ENCODE measurements around the gene NREP. TPM values are rescaled to one million over a fixed set of nuclear protein-coding genes. Genes with fewer than 3 reads are reported as not detected.
"Not testable (repeated sequence)": the region's sequence is repeated elsewhere in the genome, so short reads cannot be mapped to it uniquely, and the experiment has no call there.

NREP gene
- polyA plus RNA-seq, 4 donors, result 771 to 984 (median 919) TPM

DNA sequence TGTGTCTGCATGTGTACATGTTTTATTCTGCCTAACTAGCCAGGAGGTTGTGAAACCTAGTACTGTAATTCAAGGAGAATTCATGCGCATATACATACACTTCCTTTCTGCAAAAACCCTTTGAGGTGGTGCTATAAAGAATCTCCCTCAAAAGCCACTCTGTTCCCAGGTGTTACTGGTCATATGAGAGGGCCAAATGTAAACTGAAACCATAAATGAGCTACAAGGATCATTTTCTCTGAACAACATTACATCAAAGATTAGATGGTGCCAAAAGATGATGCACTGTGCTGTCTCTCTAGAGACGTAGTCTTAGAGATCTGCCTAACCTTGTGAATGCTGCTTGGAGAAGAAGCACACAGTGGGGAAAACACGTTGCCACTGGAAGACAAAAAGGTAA lies 15.7 kb downstream of the NREP start:
- DNase-seq (ENCODE audit: low read depth in 4 of 4, low spot score in 3 of 4), result no peak

DNA sequence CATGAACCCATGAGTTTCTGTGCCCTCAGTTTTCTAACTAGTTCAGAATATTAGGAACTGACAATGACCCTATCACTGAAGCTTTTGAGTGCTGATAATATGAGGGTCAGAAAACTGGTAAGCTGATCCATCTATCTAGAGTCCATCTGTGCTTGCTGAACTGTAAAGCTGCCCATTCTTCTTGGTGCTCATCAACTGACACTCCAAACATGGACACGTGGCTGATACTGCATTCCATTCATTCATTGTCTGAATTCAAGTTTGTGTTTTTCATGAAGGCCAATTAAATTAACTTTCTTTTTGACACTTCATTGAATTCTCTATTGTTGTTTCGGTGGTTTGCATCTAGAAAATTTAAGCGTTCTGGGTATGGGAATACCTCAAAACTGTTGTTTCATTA lies 17.6 kb downstream of the NREP start:
- DNase-seq (ENCODE audit: low read depth in 4 of 4, low spot score in 3 of 4), result no peak

DNA sequence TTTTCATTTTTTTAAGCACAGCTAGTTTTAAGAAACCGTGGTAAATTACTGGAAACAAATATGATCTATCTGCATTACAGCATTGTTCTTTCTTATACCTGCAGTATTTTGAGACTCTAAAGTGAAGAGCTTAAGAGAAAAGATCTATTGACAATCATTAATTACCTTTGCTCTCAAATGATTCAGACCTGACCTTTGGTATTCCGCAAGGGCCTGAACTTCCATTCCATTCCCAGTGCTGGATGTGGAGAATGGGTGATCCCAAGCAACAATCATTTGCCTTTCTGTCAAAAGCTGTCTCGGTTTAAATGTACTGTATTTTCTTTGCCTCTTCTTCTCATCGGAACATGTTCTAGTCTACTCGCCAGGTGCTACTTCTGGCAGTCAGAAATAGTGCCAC lies 18.9 kb downstream of the NREP start:
- no peak for DNase-seq (ENCODE audit: low read depth in 4 of 4, low spot score in 3 of 4)

DNA sequence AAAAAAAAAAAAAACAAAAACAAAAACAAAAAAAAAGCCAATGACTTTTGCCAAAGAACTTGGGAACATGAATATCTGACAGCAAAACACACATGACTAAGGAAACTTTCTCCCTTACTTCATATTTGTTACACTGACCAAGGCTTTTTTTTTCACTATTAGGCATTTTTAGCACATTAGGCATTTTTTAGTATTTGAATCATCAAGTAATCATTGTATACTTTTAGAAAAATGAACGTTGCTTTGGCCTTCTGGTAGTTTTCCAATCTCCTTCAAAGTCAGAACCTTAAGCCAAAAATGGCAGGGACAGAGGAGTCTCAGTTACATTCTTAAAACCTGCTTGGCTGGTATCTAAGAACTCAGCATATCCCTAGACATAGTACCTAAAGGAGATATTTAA lies 19.3 kb downstream of the NREP start:
- no peak for DNase-seq (ENCODE audit: low read depth in 4 of 4, low spot score in 3 of 4)

DNA sequence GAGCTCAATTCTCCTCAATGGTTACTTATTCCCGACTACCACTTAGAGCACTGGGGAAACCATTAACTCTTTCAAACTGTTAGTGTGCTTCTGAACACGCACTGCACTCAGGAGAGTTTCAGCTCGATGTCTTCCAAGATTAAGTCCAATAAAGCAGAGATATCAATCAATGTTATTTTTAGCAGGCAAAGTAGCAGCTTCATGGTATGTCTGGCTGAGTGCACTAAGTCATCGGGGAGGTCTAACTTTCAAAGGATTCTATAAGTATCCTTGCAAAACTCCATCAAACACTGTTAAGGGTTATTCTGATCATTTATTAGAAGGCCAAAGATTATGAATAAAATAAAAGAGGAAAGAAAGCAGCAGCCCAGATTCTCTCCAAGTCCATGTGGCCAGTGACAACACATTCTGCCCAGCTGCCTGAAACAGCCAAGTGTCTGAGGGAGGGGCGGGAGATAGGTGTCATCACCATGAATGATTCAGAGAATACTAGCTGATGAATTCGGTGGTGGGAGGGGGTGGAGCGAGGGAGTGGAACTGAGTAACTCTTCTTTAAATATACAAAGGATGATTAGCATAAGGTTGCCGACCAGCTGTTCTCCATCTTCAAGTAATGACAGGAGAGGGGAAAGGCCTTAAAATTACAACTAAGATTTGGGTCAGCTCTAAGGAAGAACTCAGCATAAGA lies 21.3 kb downstream of the NREP start:
- DNase-seq (ENCODE audit: low read depth in 4 of 4, low spot score in 3 of 4), result no peak

DNA sequence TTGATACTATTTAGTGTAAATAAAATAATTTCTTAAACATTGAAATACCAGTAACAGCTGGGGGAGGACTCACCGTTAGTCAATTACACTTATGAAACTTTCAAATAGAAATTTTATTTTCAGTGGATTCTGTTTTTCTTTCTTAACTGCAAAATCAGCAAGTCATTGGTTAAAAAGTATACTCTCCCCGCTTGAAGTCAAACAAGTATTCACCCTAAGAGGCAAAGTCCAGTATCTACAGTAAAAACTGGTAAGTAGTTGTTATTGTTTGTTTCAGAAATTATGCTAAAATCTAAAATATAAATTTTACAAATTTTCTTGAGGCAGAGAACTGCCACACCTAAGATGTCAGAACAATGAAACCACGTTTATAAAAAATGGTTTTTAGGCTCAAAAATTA lies 22.4 kb downstream of the NREP start:
- no peak for DNase-seq (ENCODE audit: low read depth in 4 of 4, low spot score in 3 of 4)

DNA sequence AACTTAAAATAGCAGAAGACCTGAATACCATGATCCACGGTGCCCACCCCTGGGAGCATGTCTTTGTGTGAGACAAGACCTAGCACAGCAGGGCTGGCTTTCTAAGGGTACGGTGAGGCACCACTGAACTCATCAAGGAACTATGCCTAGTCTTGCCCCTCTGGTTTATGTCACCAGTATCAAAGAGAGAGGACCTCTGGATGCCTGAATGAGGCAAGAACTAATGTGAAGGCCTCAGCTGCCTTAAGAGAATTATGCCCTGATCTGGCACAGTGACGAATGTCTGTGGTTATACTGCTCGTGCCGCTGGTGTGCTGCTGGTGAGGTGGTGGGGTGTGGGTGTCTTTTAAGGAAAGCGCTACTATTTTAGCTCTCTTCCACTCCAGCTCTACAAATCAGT lies 23.0 kb downstream of the NREP start:
- DNase-seq (ENCODE audit: low read depth in 4 of 4, low spot score in 3 of 4), result no peak

DNA sequence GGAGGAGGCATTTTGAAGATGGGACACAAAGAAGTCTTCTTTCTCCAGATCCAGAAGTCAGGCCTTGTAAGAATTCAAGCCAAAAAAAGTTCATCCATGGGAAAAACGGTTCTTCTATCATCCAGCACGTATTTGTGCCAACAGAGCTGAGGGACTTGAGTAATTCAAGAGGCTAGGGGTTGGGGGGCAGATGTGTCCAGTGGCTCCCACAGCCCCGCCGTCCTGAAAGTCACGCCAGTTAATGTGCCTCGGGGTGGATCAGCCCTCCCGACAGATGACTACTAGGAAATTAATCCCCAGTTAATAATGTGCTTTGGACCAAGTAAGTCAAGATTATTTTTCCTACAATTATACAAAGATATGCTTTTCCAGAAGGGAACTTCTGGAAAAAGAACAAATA lies 23.4 kb downstream of the NREP start:
- DNase-seq (ENCODE audit: low read depth in 4 of 4, low spot score in 3 of 4), result no peak

DNA sequence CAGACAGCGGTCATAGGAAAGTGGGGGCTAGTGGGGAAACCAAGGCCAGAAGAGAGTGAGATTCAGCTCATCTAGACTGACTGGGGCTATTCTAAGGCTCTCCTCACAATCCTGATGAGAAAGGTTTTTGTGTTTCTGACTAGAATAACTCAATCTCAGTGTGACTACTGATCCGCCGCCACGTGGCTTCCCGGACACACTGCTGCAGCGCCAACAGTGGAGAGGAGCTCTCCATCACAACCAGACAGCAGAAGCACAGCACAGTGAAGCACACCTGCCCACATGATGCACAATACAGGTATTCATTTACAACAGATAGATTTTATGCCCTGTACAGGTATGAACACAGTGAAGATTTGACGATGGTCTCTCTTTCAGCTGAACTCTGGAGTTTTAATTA lies 25.4 kb downstream of the NREP start:
- DNase-seq (ENCODE audit: low read depth in 4 of 4, low spot score in 3 of 4), result no peak

DNA sequence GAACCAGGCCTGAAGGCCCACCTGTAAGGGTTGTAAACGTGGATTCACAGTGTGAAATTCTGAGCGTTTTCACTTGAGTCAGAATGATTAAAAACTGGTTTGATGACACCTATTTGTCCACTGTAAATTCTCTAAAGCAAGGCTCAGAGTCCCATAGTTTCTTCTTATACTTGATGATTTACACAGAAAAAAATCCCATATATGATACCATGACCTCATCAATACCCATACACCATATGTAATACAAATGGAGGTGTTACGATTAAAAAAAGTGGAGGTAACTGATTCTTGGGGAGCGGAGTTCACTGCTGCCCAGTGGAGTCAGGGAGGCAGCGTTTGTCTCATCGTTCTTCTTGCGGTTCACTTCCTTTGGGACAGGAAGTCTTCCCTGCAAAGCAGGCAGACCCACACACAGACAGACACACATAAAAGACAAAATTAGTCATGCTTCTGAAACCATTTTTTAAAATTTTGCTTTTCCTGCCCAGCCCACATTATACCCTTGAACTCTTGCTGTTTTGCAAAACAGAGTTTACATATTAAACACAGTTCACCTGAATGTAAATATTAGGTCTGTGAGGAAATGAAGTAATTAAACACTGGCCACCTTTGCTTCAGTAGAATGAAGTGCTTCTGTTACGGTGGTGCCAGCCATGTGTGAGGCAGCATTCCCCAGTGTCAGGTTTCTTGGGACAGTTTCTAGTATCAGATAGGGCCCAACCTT lies 26.2 kb downstream of the NREP start:
- no peak for DNase-seq (ENCODE audit: low read depth in 4 of 4, low spot score in 3 of 4)

DNA sequence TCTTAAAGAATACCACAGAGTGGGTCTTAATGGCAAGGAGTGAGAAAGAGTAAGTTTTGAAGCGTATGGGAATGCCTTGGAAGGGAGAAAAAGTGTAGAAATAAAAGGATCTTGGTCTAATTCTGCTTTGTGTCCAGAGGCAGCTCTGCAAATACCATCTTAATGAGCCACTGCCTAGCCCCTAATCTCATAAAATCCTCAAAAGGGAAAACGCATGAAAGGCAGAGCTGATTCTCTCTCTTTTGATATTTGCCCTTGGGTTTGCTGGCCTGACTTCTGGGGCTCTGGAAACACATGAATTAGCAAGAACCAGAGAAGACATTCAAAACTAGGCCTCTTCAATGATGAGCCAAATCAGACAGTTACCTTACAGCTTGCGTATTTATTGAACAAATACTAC lies 28.1 kb downstream of the NREP start:
- no peak for DNase-seq (ENCODE audit: low read depth in 4 of 4, low spot score in 3 of 4)

DNA sequence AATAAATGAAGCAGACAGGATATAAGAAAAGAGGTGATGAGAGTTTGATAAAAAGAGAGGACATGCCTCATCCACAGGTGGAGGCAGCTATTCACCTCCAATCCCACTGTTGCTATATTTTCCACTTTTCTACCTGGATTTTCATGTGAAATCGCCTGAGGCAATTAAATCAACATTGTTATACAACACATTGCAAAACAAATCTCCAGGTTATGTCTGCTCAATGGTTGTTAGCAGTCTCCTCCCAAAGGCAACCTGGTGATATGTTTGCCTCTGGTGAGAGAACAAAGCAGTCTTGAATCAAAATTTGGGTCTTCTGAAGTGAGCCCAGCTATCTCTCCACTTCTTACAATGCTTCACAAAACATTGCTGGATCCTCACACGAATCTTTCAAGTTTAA lies 30.0 kb downstream of the NREP start:
- no peak for DNase-seq (ENCODE audit: low read depth in 4 of 4, low spot score in 3 of 4)

DNA sequence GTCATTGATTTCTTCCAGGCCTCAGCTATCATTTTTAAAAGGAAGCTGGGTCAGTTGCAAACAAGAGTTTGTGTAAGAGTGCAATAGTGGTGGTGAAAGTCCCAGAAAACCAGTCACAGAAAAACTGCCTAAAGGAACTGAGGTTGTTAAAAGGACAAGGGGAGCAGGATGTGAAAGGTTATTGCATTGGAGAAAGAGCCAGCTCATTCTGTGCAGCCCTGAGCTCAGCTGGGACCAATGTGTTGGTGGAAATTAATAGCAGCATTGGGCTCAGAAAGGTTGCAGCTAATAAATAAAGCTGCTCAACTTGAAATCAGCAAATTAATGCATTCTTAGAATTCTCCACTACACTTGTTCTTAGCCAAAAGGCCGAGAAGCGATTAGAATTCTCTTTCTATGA lies 34.9 kb downstream of the NREP start:
- no peak for DNase-seq (ENCODE audit: low read depth in 4 of 4, low spot score in 3 of 4)

DNA sequence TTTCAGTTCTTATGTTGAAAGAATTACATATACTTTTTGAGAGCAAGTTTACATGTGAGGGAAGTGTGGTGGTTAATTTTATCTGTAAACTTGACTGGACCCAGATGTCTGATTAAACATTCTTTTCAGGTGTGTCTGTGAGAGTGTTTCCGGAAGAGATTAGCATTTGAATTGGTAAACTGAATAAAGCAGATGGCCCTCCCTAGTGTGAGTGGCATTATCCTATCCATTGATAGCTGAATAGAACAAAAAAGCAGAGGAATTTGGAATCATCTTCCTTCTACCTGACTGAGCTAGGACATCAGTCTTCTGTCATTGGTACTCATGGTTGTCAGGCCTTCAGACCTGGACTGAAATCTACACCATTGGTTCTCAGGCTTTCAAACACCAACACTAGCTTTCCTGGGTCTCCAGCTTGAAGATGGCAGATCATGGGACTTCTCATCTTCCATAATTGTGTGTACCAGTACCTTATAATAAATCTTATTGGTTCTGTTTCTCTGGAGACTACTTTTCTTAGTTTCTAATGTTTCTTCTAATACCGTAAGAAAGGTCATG lies 36.6 kb downstream of the NREP start:
- DNase-seq (ENCODE audit: low read depth in 4 of 4, low spot score in 3 of 4), result no peak

DNA sequence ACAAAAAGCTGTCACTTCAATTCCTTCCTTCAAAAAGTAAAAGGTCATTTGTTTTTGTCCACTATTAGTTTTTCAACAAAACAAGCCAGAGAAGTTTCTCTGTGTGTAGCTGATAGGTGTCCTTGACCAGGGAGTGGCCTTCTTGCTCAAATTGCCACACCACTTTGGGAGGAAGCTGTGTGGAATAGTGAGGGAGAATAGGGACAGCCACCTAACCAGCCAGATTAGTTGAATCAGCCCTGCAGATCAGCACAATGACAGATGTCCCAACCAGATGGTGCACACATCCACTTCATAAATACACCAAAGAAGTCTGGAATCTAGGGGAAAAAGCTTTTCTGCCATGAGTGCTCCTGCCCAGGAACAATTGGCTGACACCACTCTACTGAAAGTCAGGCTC lies 37.2 kb downstream of the NREP start:
- DNase-seq (ENCODE audit: low read depth in 4 of 4, low spot score in 3 of 4), result no peak

DNA sequence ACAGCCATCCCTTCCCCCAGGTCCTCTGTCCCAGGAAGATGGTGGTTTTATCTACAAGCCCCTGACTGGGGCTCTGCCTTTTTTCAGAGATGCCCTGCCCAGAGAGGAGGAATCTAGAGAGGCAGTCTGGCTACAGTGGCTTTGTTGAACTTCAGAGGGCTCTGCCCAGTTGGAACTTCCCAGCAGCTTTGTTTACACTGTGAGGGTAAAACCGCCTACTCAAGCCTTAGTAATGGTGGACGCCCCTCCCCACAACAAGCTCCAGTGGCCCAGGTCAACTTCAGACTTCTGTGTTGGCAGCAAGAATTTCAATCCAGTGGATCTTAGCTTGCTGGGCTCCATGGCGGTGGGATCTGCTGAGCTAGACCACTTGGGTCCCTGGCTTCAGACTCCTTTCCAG lies 40.2 kb downstream of the NREP start:
- not testable (repeated sequence) for DNase-seq (ENCODE audit: low read depth in 4 of 4, low spot score in 3 of 4)

DNA sequence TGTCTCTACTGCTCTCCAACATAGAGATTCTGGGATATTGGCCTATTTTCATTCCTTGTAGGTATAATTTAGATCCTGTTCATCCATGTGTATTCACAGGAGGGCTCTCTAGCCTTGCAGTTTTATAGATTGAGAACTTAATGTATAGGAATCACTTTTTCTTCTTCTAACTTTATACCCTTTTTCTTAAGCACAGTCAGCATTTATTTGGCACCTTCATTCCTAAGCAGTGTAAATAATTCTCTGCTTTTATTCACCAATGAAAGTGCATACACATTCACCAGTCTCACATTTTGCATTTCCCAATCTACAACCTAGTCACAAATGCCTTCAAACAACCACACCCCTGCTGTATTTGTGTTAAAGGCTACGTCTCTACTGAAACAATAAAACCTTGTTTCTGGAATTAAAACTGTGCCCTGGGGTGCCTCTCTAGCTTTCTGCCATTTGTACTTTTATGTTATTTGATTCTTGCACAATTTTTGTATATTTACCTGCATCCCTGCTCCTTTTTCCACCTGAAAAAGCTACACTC lies 49.3 kb downstream of the NREP start:
- DNase-seq (ENCODE audit: low read depth in 4 of 4, low spot score in 3 of 4), result no peak

DNA sequence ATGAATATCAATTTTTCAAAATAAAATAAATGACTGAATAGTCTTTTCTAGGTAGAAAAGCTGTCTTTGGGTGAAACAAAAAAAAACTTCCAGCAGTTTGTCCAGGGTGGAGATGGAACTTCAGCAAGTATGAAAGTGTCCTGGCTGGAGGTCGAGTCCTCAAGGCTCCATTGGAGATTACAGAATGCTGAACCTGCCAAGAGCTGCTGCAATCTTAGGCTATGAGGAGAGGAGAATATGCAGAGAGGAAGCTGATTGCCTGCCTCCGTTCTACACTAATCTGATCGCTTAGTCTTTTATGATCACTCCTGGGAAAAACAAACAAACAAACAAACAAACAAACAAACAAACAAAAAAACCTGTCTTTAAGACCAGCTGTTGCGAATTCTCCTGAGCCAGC lies 50.6 kb downstream of the NREP start:
- no peak for DNase-seq (ENCODE audit: low read depth in 4 of 4, low spot score in 3 of 4)

DNA sequence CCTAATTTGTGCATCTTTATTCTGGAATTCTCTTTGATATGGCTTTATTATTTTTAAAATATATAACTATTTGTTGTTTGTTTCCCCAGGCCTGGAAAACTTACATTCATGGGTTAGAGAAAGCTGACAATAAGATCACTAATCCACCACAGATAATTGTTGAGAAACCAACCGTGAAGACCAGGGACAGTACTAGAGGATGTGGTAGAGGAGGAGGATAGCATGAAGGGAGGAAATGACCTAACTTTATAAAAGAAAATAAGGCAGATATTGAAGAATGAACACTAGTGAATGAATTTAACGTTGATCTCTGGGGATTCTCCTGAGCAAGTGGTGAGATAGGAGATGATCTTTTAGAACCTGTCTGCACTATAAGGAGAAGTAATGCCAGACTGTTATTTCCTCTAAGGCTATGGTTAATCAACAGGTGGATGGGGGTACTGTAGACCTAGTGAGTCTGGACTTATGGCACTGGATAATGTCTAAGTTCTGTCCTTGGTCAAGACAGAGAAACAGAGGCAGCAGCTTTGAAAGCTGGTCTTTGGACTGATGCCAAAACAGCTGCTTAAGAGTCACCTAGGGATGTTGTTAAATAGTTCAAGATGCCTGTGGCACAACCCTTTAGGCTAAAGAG lies 52.4 kb downstream of the NREP start:
- DNase-seq (ENCODE audit: low read depth in 4 of 4, low spot score in 3 of 4), result no peak

DNA sequence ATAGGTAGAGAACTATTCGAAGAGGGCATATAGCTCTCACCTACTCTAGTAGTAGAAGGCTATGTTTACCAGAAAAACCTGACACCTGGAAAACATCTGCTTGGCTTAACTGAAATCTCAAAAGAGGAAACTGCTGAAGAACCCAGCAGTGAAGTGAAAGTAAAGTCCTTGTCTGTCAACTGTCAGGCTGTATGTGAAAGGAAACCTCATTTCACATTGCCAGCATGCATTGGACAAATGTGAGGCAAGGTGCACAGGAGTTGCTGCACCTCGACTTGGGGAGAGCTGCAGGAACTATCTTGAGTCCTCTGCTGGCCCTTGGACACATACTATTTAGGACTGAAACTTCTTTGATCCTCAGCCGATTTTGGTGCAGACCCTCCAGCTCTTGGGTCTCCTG lies 53.3 kb downstream of the NREP start:
- no peak for DNase-seq (ENCODE audit: low read depth in 4 of 4, low spot score in 3 of 4)

DNA sequence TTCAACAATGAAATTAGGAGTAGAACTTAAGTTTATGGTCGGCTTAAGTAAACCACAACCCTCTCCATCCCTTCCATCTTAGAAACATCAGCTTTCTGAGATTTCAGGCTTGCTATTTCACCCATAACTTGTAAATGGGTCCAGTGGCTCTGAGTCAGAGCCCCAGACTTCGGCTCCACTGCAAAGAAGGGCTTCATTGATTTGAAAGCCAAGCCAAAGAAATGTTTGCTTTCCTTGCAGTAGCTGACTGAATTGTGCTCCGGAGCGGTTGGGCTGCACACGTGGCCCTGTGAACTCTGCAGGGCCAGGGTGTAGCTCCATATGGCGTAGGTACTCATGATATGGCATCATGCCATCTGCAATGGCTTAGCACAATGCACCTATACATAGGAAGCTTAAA lies 57.0 kb downstream of the NREP start:
- no peak for DNase-seq (ENCODE audit: low read depth in 4 of 4, low spot score in 3 of 4)

DNA sequence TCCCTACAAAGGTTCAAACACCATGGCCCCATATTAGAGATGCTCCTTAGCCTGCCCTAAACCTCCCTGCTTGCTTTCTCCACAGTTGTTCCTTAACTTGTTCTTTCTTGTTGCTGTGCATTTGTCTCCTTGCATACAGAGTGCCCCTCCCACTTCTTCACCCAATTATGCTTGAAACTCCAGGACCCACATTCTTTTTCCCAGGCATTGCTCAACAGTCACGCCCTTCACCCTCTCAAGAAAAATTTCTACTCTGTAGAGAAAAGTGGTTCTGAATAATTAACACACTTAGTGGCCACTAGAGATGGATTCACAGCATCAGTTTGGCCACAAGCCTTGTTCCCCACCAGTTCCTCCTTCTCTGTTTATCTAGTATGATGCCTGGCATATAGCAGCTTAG lies 57.7 kb downstream of the NREP start:
- no peak for DNase-seq (ENCODE audit: low read depth in 4 of 4, low spot score in 3 of 4)

All from right renal pelvis (tissue), 4 donors.